Epithelial cell of esophagus (primary cell): ENCODE results near the gene ELMO1.

Experiments used
- DNase-seq: peaks from one replicate; pipeline ENCODE4 v3.0.0; 2010; ENCODE audit warnings: low read depth
- H3K4me3 ChIP-seq: 2 replicates; pipeline ENCODE4 v1.5.1; 2011; ENCODE audit warnings: mild to moderate bottlenecking, low read length, control low read depth
- TF ChIP-seq, protein P1 (sequence below): IDR thresholded peaks from 2 replicates; pipeline ENCODE4 v1.5.1; 2011; ENCODE audit warnings: low read depth, mild to moderate bottlenecking, low read length, control low read depth, inconsistent platforms; ENCODE audit not compliant: insufficient read depth; ENCODE audit errors: missing control alignments

ELMO1 gene

DNA sequence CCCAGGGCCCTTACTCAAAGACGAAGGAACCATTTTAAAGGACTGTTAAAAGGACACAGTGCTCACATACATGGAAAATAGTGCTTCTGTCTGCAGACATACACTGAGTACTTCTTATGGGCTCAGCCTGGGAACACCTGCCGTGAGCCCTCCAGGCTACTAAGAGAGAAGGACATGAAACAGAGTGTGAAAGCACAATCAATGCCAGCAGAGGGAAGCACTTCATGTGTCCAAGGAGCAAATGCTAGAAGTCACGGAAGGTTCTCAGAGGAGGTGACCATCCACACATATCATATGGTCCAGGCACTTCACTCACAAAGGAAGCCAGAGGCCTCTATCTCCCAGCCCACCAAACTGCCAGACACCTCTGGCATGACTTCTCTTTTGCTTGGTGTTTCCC is 15.5 kb downstream of the ELMO1 start:
- H3K4me3 ChIP-seq: no peak overlapping the region
- TF ChIP-seq, protein P1, sequence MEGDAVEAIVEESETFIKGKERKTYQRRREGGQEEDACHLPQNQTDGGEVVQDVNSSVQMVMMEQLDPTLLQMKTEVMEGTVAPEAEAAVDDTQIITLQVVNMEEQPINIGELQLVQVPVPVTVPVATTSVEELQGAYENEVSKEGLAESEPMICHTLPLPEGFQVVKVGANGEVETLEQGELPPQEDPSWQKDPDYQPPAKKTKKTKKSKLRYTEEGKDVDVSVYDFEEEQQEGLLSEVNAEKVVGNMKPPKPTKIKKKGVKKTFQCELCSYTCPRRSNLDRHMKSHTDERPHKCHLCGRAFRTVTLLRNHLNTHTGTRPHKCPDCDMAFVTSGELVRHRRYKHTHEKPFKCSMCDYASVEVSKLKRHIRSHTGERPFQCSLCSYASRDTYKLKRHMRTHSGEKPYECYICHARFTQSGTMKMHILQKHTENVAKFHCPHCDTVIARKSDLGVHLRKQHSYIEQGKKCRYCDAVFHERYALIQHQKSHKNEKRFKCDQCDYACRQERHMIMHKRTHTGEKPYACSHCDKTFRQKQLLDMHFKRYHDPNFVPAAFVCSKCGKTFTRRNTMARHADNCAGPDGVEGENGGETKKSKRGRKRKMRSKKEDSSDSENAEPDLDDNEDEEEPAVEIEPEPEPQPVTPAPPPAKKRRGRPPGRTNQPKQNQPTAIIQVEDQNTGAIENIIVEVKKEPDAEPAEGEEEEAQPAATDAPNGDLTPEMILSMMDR: no peak
- DNase-seq: no peak

DNA sequence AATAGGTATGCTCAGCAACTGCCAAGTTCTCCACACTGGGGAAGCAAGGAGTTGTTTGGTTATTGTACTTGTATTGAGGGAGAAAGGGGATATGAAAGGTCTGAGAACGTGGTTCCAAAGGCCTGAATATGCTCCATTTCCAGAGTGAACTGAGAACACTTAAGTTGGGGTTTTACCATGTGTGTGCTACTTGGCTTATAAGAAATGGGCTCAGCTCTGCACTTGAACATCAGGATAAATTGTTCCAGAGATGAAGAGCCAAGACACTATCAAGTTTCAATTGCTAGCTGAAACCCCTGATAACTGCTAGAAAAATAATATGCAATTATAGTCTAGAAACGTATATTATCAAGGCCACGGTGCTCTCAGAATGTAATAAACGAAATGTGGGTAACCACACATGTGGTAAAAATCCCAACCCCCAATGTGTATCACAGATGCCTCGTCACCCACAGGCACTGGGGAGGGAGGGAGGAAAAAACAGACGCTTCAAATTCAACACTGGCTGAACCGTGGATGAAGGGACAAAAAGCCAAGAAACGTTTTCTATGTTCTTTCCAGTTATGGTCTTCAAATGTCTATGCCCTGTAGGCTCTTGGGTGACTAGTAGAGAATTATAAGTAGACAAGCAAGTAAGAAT is 16.3 kb downstream of the ELMO1 start:
- H3K4me3 ChIP-seq: no peak overlapping the region
- no peak for DNase-seq

DNA sequence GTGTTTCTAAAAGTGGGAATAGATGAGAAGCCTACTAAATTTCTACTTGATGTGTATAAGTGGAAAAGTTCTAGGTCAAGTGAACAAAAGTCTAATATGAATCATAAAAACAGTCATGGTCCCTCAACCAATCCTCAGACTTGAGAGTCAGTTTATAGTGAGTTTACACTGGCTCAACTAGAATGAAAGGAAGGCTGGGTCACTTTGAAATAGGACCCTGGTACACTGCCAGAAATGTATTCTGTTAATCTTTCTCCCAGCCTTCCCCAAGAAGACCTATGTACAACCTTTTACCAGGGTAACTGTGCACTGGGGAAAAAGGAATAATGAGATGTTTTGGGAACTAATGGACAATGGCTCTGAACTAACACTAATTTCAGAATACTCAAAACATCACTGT is 17.3 kb downstream of the ELMO1 start:
- H3K4me3 ChIP-seq: no peak overlapping the region
- DNase-seq: no peak
- TF ChIP-seq, protein P1: no peak

More for the DNA sequence above, 16.3 kb downstream of the ELMO1 start:
- TF ChIP-seq, protein P1: no peak

DNA sequence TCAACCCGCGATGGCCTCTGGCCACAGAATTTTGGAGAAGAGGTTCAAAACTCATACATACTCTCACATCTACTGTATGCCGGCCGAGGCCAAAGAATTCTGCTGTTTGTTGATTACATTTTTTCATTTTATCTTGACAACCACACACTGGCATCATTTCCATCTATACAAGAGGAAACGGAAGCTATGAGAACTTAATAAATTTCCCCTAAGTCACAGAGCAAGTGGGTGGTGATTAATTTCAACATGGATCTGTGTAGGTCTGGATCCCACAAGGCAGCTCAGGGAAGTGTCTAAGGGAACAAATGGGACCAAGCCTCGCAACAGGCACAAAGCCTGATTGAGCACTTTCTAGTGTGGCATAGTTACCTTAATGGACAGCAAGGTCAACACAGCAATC is 18.0 kb downstream of the ELMO1 start:
- DNase-seq: no peak
- H3K4me3 ChIP-seq: no peak overlapping the region
- TF ChIP-seq, protein P1: no peak

DNA sequence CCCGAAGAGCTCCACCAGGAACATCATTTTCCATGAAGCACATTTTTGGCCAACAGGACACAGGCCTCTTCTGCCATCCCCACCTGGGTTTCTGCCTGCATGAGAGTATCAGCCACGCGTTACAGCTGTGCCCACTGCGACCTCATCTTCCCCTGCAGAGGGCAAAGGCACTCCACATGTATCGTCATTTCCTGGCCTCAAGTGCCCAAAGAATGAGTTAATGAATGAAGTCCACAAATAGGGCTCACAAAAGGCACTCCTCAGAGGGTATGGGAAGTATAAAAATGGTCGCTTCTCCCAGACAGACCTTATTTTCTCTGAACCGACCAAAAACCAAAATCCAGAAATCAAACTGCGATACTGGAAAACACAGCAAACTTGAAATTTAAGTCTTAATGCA is 18.5 kb downstream of the ELMO1 start:
- no peak overlapping the region for H3K4me3 ChIP-seq
- no peak for DNase-seq
- TF ChIP-seq, protein P1: no peak

DNA sequence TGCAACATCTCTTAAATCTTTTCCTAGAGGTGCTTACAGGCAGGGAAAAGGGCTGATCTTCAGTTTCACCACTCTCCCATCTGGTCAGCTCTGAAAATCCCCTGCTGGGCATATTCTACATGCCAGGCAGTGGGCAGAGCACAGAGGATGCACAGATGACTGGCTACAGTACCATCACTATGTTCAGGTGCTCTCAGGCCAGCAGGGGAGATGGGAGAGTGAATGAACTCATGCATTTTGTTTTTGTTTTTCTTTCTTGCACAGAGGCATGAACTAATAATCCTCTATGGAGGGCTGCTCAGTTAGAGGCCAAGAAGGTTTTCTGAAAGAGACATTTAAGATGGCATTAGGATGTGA is 19.3 kb downstream of the ELMO1 start:
- TF ChIP-seq, protein P1: no peak
- H3K4me3 ChIP-seq: no peak overlapping the region
- DNase-seq: no peak

DNA sequence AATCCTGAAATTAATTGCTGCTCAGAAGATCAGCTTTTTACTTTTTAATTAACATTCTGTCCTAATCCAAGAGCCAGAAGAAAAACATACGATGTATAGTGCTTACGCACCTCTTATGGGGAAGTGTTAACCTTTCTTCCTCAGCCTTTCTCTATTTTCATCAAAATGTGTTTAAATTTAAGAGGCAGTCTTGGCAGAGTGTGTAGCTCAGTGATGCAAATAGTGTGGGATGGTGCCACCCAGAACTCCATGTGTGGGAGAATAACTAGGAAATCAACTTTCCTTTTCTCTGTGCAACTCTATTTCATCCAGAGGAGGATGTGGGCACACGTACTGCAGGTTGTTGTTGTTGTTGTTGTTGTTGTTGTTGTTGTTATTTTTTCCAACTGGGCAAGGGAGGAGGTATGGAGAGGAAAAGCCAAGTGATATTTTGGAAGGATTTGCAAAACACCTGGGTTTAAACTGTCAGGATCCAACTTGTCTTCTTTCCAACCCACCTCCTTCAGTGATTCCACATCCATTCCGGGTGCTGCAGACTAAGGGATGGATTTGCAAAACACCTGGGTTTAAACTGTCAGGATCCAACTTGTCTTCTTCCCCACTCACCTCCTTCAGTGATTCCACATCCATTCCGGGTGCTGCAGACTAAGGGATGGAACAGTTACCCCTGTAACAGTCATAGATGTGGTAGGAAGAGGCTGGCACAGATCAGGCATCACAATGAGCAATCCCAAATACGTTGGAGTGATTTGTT is 19.8 kb downstream of the ELMO1 start:
- no peak overlapping the region for H3K4me3 ChIP-seq
- no peak for DNase-seq
- TF ChIP-seq, protein P1: no peak
